Transverse colon (tissue), 4 donors: Measurements from ENCODE around the gene PNKP. TPM values are rescaled to one million over a fixed set of nuclear protein-coding genes. Genes with fewer than 3 reads are reported as not detected.

Source experiments
- DNase-seq: peaks from one replicate; pipeline ENCODE4 v3.0.0-alpha.2; 2019
- H3K27ac ChIP-seq, 4 donors: fragments of 200-600 bp; sonication (generic); 2 replicates each; pipeline ENCODE4 v1.5.1; 2016 to 2018; ENCODE audit warnings: inconsistent platforms in 4 of 4
- H3K27me3 ChIP-seq: fragments of 200-600 bp; sonication (generic); 2 replicates; pipeline ENCODE4 v1.5.1; 2017; ENCODE audit warnings: inconsistent platforms
- H3K36me3 ChIP-seq, 4 donors: fragments of 200-600 bp; sonication (generic); 2 replicates each; pipeline ENCODE4 v1.5.1; 2017 to 2019; ENCODE audit warnings: inconsistent platforms in 4 of 4
- H3K4me1 ChIP-seq, 4 donors: fragments of 200-600 bp; sonication (generic); 2 replicates each; pipeline ENCODE4 v1.5.1; 2017 to 2020; ENCODE audit warnings: inconsistent platforms in 4 of 4
- H3K4me3 ChIP-seq, 4 donors: fragments of 200-600 bp; sonication (generic); 1 replicate in 1 of 4; 2 replicates in 3 of 4; pipeline versions ENCODE4 v1.5.1 to v1.6.1; 2017 to 2019; ENCODE audit warnings: inconsistent platforms in 4 of 4
- H3K9me3 ChIP-seq, 2 donors: fragments of 200-600 bp; sonication (generic); 2 replicates each; pipeline ENCODE4 v1.5.1; 2017 to 2019; ENCODE audit warnings: inconsistent platforms in 2 of 2
- EP300 ChIP-seq: sonication (generic); formaldehyde crosslinking; IDR thresholded peaks from one replicate; pipeline ENCODE4 v1.6.1; 2017; ENCODE audit warnings: antibody characterized with exemption, low read depth
- POLR2A ChIP-seq: fragments of 450-650 bp; IDR thresholded peaks from one replicate; pipeline ENCODE4 v1.6.1; 2016; ENCODE audit warnings: antibody characterized with exemption, mild to moderate bottlenecking, moderate library complexity
- POLR2AphosphoS5 ChIP-seq, 3 donors: sonication (generic); formaldehyde crosslinking; IDR thresholded peaks; one replicate each; pipeline ENCODE4 v1.6.1; 2016; ENCODE audit warnings: antibody characterized with exemption in 3 of 3
- WGBS, 2 donors: methylation state at CpG; one replicate each; pipeline ENCODE4 v1.1.5; 2018; ENCODE audit warnings: low coverage in 1 of 2; 5-methylcytosine and 5-hydroxymethylcytosine counted together
- in situ Hi-C, 4 donors: fragments of 200-750 bp; cut with MboI; loops; one replicate each; pipeline versions ENCODE4 v1.15.0 to v1.15.1; 2017; ENCODE audit warnings: low sequenced_read_pairs in 3 of 4, low pct_ligation_motif_present in 1 of 4, low pct_unique_long_range_greater_than_20kb in 1 of 4
- intact Hi-C: fragments of 100-400 bp; cut with DNase I; formaldehyde crosslinking; loops from one replicate; pipeline ENCODE4 v1.15.1; 2023; ENCODE audit warnings: low total_unique reads
- total RNA-seq, 4 donors: library from RNA; depleted of rRNA; stranded (reverse); fragments of >200 nt; gene quantifications; one replicate each; pipeline ENCODE4 v1.1.0, GENCODE V29; 2016
- TF ChIP-seq, protein P1 (sequence below), 5 experiments: fragments of 200-600 bp in 3 of 5; fragments of 450-650 bp in 2 of 5; sonication (generic) in 3 of 5; IDR thresholded peaks; 1 replicate in 2 of 5; 2 replicates in 3 of 5; pipeline ENCODE4 v1.5.1; 2016 to 2017; ENCODE audit warnings: antibody characterized with exemption in 5 of 5, inconsistent platforms in 3 of 5, mild to moderate bottlenecking in 2 of 5, moderate library complexity in 1 of 5

Gene PNKP
- total RNA-seq, 4 donors from 2014 or later, result 60.8 to 128 (median 99.6) TPM

DNA sequence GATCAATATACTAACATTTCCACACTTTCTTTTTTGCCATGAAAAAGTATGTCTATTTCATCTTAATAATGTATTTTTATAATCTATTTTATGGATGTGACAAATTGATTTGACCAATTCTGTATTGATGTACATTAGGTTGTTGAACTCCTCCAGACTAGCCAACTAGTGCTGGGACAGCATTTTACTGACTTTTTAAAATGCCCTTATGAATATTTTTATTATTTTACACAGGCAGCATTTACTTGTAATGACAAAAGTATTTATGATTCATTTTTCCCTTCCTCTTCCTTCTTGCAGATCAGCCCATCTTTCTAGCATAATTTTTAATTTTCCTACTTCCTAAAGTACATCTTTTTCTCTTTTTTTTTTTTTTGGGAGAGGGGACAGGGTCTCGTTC lies 53.4 kb downstream of the PNKP start:
- in situ Hi-C loops, result loop anchor here in 1 of 4 donors (10.0 kb wide), 1 partner anchor 51 kb away; the partner anchor contains the start of gene PNKP
- intact Hi-C loops, result no loop called here
- peak overlapping the region; percentile 82 to 89 (median 88) for H3K27ac ChIP-seq
- H3K9me3 ChIP-seq, result no peaks in the 10 kb centered on the region
- no peak for DNase-seq
- TF ChIP-seq, protein P1, sequence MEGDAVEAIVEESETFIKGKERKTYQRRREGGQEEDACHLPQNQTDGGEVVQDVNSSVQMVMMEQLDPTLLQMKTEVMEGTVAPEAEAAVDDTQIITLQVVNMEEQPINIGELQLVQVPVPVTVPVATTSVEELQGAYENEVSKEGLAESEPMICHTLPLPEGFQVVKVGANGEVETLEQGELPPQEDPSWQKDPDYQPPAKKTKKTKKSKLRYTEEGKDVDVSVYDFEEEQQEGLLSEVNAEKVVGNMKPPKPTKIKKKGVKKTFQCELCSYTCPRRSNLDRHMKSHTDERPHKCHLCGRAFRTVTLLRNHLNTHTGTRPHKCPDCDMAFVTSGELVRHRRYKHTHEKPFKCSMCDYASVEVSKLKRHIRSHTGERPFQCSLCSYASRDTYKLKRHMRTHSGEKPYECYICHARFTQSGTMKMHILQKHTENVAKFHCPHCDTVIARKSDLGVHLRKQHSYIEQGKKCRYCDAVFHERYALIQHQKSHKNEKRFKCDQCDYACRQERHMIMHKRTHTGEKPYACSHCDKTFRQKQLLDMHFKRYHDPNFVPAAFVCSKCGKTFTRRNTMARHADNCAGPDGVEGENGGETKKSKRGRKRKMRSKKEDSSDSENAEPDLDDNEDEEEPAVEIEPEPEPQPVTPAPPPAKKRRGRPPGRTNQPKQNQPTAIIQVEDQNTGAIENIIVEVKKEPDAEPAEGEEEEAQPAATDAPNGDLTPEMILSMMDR (IDR thresholded peaks at IDR 0.05), result no peak
- TF ChIP-seq POLR2AphosphoS5 (IDR thresholded peaks at IDR 0.05) (no peak), POLR2A (no peak), EP300 (no peak)
- 86% methylated on average over 1 of the region's 1 CpG; no CpG with 5 or more reads in 1 of the 2 donors for WGBS, 2 donors
- H3K36me3 ChIP-seq, result no peaks in the 10 kb centered on the region
- no peaks in the 10 kb centered on the region for H3K27me3 ChIP-seq
- H3K4me3 ChIP-seq, result peak overlapping the region in 3 of 4 donors; percentile 51 to 72 (median 70)
- peaks cover 7 to 32% (median 20%) of the 10 kb centered on the region in 4 donors for H3K4me1 ChIP-seq

DNA sequence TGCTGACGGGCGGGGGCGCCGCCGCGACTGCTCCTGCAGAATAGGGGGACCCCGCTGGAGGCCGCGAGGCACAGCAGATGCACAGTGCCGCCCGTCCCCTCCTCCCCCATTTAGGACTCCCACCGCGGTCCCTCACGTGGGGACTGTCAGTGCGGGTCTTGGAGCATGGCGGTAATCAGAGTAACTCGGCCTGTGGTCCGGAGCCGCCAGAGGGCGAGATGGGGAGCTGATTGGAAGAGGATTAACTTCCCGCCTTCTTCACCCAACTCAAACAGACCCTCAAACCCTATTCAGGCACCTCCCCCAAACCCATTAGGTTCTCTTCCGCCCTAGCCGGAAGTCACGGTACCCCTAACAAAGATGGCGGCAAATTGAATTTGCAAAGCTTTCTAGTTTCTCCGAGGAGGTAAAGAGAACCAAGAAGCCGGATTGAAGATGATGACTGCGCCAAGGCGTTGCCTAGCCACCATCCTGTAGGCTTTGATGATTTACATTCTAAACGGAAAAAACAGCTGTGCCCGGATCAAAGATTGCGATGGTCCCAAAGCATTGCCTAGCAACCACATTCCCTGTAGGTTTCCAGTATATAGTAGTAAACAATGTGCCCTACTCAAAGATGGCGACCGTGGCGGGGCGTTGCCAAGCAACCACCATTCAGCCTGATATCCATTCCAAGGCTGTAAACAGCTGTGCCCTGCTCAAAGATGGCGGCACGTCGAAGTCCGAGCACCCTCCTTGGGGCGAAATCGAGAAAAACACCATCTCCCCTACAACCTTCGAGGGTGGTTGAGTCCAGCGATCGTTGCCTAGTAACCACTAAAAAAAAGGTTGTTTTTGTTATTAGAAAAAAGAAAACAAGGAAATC lies 54.1 kb downstream of the PNKP start, which contains the start of gene FUZ:
Gene FUZ (minus strand): TSS at position 296 of the 865 bp plus-strand sequence. CDS start 186 bp downstream, at position 110.
- DNase-seq, result peak; percentile 97
- TF ChIP-seq, protein P1 (IDR thresholded peaks at IDR 0.05), result peak in 3 of 5 experiments; percentile 19 to 23 (median 21)
- TF ChIP-seq POLR2A, result peak; percentile 14
- TF ChIP-seq POLR2AphosphoS5 (IDR thresholded peaks at IDR 0.05), result peak; percentile 15 to 69 (median 50)
- TF ChIP-seq EP300, result peak; percentile 7
- Histone ChIP-seq H3K9me3 (no peaks in the 10 kb centered on the region), H3K36me3 (no peaks in the 10 kb centered on the region), H3K4me1 (peaks cover 9 to 32% (median 18%) of the 10 kb centered on the region in 4 donors), H3K4me3 (peak within 1 kb of the TSS; percentile 51 to 72 (median 61)), H3K27me3 (no peaks in the 10 kb centered on the region), H3K27ac (peak within 1 kb of the TSS; percentile 82 to 89 (median 88))
- in situ Hi-C loops (loop anchor here in 1 of 4 donors (10.0 kb wide), 1 partner anchor 52 kb away; the partner anchor contains the start of gene PNKP), intact Hi-C loops (no loop called here)
- 4% methylated on average over 34 of the region's 45 CpGs; no CpG with 5 or more reads in 1 of the 2 donors for WGBS, 2 donors

DNA sequence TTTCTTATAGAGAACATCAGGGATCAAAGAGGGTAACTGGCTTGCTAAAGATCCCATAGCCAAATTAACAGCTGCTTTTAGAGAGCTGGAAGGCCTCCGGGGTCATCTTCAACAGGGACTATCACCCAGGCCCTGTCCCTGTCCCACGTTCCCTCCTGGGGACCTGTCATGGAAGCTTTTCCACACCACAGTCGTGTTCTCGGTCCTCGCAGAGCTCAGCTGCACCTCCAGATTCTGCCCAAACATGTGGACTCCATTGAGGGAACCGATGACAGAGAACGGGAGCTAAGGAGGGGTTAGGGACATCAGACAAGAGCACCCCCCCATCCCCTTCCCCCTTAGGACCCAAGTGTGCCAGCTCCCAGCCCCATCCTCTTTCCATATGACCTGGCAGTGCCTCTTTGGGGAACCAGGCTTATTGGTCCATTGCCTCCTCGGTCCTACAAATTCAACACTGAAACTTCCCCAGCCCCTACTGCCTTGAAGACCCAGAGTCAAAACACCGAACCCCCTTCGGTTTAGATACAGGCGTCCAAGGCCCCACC lies 54.9 kb downstream of the PNKP start:
- no peak for DNase-seq
- peak overlapping the region; percentile 82 to 89 (median 88) for H3K27ac ChIP-seq
- H3K27me3 ChIP-seq, result no peaks in the 10 kb centered on the region
- peak overlapping the region; percentile 51 to 72 (median 61) for H3K4me3 ChIP-seq
- in situ Hi-C loops, result loop anchor here in 1 of 4 donors (10.0 kb wide), 1 partner anchor 52 kb away; the partner anchor contains the start of gene PNKP
- no peaks in the 10 kb centered on the region for H3K36me3 ChIP-seq
- intact Hi-C loops, result no loop called here
- H3K9me3 ChIP-seq, result no peaks in the 10 kb centered on the region
- TF ChIP-seq, protein P1 (IDR thresholded peaks at IDR 0.05), result no peak
- TF ChIP-seq EP300 (no peak), POLR2AphosphoS5 (IDR thresholded peaks at IDR 0.05) (no peak)
- 54% methylated on average over 11 of the region's 11 CpGs; no CpG with 5 or more reads in 1 of the 2 donors for WGBS, 2 donors
- H3K4me1 ChIP-seq, result peaks cover 9 to 32% (median 19%) of the 10 kb centered on the region in 4 donors

DNA sequence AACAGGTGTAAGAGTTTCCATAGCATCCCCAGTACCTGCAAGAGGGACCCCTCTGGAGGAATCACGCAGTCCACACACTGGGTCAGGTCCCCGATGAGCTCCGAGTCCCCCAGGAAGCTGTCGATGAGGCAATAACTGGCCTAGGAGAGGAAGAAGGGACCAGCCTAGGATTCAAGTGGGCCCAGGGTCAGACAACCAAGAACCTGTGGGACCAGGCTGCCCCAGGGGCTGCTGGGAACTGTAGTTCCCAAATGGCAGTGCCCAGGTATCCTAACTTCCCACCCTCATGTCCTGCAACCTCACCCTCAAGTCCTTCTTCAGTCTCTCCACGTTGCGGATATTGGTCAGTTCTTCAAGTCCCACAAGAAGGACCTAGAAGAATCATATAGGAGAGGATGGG lies 56.0 kb downstream of the PNKP start:
- Histone ChIP-seq H3K27me3 (no peaks in the 10 kb centered on the region), H3K4me3 (no peak overlapping the region), H3K27ac (no peak overlapping the region), H3K36me3 (no peaks in the 10 kb centered on the region), H3K9me3 (no peaks in the 10 kb centered on the region), H3K4me1 (peaks cover 4 to 29% (median 16%) of the 10 kb centered on the region in 4 donors)
- TF ChIP-seq POLR2A, result no peak
- no peak for TF ChIP-seq EP300
- no peak for TF ChIP-seq POLR2AphosphoS5 (IDR thresholded peaks at IDR 0.05)
- TF ChIP-seq, protein P1 (IDR thresholded peaks at IDR 0.05), result no peak
- intact Hi-C loops, result no loop called here
- WGBS, 2 donors, result 92 to 93% methylated on average over 4 to 6 of the region's 6 CpGs
- no peak for DNase-seq
- in situ Hi-C loops, result loop anchor here in 1 of 4 donors (10.0 kb wide), 1 partner anchor 53 kb away; the partner anchor contains the start of gene PNKP
